ENCODE measurements around the gene MCRS1.
"Not testable (repeated sequence)": the region's sequence is repeated elsewhere in the genome, so short reads cannot be mapped to it uniquely, and the experiment has no call there.

The MCRS1 gene

DNA sequence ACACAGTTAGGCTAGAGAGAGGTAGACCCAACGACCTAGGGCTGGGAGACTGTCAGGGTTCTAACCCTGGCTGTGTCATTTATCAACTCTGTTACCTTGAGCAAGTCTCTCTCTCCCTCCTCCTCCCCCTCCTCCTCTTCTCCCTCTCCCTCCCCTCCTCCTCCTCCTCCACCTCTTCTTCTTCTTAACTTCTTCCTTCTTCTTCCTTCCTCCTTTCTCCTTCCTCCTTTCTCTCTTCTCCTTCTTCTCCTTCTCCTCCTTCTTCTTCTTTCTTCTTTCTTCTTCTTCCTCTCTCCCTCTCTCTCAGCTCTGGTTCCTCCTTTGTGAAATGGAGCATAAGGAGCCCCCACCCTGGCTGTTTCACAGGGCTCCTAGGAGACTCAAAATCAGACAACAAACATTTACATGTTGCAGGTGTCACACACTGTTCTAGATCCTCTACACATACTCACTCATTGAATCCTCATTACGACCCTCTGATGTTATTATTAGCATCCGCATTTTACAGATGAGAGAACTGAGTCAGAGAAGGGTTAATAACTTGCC is 31.3 kb downstream of the MCRS1 start:
- DNase-seq (ENCODE audit: low read depth): no peak
- no peak overlapping the region for H3K4me3 ChIP-seq (ENCODE audit: low read depth, low read length)
- TF ChIP-seq, protein P1, sequence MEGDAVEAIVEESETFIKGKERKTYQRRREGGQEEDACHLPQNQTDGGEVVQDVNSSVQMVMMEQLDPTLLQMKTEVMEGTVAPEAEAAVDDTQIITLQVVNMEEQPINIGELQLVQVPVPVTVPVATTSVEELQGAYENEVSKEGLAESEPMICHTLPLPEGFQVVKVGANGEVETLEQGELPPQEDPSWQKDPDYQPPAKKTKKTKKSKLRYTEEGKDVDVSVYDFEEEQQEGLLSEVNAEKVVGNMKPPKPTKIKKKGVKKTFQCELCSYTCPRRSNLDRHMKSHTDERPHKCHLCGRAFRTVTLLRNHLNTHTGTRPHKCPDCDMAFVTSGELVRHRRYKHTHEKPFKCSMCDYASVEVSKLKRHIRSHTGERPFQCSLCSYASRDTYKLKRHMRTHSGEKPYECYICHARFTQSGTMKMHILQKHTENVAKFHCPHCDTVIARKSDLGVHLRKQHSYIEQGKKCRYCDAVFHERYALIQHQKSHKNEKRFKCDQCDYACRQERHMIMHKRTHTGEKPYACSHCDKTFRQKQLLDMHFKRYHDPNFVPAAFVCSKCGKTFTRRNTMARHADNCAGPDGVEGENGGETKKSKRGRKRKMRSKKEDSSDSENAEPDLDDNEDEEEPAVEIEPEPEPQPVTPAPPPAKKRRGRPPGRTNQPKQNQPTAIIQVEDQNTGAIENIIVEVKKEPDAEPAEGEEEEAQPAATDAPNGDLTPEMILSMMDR (IDR thresholded peaks at IDR 0.05; ENCODE audit: low read depth, low read length, missing control alignments): no peak

DNA sequence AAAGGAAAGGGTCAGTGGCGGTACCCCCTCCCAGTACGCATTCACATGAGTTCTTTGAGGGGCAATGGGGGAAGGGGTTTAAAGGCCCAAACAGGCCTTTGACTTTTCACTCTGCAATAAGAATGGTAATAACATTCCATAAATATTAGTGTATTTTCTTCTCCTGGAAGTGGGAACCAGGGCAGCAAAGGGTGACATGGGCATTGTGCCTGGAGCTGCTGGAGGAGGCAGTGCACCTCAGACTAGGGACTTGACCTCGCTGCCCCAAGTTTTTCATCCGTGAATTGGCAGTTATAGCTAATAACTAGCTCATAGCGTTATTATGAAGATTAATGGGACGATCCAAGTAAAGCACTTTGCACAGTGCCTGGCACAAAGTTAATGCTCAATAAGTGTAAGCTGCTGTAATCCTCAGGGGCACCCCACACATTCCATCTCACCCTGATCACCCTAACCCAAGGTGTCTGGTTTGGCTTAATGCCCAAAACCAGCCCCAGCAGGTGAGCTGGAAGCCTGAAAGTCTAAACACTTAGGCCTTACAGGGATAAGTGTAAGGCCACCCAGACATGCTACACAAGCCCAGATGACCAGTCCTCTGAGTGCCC is 31.9 kb downstream of the MCRS1 start:
- no peak for DNase-seq (ENCODE audit: low read depth)
- TF ChIP-seq, protein P1 (IDR thresholded peaks at IDR 0.05; ENCODE audit: low read depth, low read length, missing control alignments): no peak
- H3K4me3 ChIP-seq (ENCODE audit: low read depth, low read length): no peak overlapping the region

DNA sequence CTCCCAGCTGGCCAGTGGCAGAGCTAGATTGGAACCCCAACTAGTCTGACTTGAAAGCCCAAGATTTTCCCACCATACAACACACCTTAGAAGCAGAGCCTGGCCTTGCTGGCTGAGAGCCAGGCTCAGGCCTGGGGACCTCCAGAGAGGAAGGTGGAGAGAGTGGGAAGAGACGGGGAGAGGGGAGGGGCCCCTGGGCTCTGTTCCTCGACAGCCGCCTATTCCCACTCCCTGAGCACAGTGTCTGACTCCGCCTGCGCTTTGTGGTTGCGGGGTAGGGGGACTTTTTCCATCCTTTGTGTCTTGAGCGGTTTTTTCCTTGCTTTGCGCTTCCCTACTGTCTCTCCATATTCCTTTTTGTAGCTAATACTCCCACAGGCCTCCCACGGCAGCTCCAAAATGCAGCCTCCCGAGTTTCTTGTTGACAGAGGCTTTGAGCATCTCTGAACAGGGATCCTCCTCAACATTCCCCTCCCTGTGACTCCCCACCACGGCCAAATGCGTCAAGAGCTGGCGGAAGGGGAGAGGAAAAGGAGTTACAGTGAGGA is 33.1 kb downstream of the MCRS1 start:
- H3K4me3 ChIP-seq (ENCODE audit: low read depth, low read length): no peak overlapping the region
- TF ChIP-seq, protein P1 (IDR thresholded peaks at IDR 0.05; ENCODE audit: low read depth, low read length, missing control alignments): no peak
- no peak for DNase-seq (ENCODE audit: low read depth)

DNA sequence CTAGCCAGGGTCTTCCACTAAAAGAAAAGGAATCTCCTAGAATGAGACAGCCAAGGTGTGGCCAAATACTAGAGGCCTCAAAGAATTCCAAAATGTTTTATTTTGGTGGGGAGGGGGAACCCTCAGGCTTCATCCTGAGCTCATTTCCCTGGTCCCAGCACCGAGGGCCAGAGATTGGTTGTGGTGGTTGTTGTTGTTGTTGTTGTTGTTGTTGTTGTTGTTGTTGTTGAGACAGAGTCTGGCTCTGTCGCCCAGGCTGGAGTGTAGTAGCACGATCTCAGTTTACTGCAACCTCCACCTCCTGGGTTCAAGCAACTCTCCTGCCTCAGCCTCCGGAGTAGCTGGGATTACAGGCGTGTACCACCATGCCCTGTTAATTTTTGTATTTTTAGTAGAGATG is 33.8 kb downstream of the MCRS1 start:
- not testable (repeated sequence) for H3K4me3 ChIP-seq (ENCODE audit: low read depth, low read length); DNase-seq (ENCODE audit: low read depth)

DNA sequence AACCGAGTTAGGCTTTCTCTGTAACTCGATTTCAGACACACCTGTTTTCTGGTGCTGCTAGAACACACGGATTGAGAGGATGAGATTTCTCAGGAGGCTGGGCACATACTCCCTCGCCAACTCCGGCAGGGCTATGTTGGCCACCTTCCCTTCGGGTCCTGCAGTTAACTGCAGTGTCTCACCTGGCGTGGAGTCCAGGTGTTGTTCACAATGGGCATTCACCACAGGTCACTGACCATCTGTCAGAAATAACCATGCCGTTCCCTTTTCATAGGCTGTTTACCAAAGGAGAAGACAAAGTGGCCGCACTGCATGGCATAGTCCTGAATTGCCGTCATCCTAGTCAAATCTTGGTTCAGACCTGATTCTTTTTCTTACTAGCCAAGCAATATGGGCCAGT is 34.6 kb downstream of the MCRS1 start:
- TF ChIP-seq, protein P1 (IDR thresholded peaks at IDR 0.05; ENCODE audit: low read depth, low read length, missing control alignments): no peak
- H3K4me3 ChIP-seq (ENCODE audit: low read depth, low read length): no peak overlapping the region
- no peak for DNase-seq (ENCODE audit: low read depth)

DNA sequence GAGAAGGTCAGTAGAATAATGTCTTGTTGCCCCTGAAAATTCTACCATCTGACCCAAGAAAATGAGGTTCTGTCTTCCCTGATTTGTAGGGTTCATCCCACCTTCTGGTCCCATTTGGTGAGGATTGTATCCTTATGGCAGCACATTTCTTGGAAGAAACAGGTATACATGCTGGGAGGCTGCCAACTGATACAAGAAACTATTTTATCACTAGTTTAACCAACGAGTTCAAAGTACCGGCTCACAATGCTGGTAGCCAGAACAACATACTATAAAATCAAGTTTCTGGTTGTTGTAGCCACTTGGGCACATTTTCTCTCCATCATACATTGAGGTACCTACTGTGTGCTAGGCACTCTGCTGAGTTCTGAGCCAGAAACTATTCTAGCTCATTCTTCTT is 36.2 kb downstream of the MCRS1 start:
- TF ChIP-seq, protein P1 (IDR thresholded peaks at IDR 0.05; ENCODE audit: low read depth, low read length, missing control alignments): no peak
- no peak overlapping the region for H3K4me3 ChIP-seq (ENCODE audit: low read depth, low read length)
- no peak for DNase-seq (ENCODE audit: low read depth)

DNA sequence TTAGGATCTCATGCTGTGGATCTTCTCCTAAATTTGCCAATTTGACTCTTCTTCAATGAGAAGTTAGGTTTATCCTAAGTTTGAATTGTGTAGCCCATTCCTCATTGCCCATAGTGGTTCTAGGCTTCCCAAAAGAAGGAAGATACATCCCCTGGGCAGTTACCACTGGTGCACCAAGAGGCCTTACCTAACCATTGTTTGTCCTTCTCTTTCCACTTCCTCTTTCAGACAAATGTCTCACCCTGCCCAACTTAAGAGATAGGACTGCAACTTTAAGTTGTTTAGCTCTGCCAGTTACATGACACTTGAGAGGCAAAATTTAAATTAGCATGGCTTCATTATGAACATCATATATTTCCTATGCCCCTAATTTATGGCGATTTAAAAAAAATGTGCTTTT is 38.5 kb downstream of the MCRS1 start:
- no peak for DNase-seq (ENCODE audit: low read depth)
- TF ChIP-seq, protein P1 (IDR thresholded peaks at IDR 0.05; ENCODE audit: low read depth, low read length, missing control alignments): no peak
- no peak overlapping the region for H3K4me3 ChIP-seq (ENCODE audit: low read depth, low read length)
